ENCODE data around the gene FBLN2.
A peak's percentile ranks its signal among the peaks of the same experiment; 100 is the strongest.

The FBLN2 gene

DNA sequence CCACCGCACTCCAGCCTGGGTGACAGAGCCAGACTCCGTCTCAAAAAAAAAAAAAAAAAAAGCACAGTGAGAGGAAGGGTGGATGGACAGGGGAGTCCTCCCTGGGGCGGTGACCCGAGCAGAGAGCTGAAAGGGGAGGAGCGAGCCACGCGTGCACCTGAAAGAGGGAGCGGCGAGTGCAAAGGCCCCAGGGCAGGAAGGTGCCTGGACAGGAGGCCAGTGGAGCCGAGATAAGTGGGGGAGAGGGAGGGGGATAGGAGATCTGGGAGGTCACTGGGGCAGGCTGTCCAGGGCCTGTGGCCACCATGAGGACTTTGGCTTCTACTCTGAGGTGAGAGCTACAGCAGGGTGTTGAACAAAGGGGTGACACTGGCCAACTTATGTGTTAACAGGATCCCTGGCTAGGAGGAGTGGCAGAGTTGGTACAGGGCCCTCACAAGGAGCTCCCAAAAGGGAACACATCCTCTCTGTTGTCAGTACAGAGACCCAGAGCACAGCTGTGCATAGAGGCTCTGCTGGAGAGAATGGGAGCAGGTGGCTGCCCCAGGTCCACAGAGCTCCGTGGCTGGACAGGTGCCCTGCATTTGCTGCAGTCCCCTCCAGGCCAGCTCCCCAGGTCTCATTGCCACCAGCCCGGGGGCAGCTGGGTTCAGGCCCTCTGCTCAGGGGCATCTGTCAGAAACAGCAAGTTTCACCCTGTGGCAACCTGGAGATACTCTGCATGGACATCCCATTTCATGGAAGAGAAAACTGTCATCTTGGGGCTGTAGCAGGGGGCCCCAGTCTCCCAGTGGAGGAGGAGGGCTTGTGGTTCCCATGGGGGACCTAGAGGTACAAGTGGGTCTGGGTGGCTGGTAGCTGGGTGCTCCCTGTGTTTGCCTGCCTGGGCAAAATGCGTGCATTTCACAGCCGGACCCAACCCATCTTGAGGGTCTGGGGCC is 28.5 kb downstream of the FBLN2 start:
- Histone ChIP-seq H2BK12ac (ENCODE audit: low read length) (no peak overlapping the region), H3K18ac (ENCODE audit: low read length) (no peak overlapping the region), H2AFZ (ENCODE audit: insufficient read depth, low read length, poor library complexity) (no peak overlapping the region), H2BK120ac (ENCODE audit: insufficient read depth, low read length, poor library complexity) (no peak overlapping the region), H3K4me1 (ENCODE audit: control insufficient read depth in 1 of 2, insufficient read depth in 2 of 2, low read length in 2 of 2) (peaks cover 4 to 5% of the 10 kb centered on the region in 2 experiments), H4K91ac (ENCODE audit: low read depth, low read length) (no peak overlapping the region), H2AK5ac (ENCODE audit: low read length) (no peak overlapping the region), H3K79me1 (ENCODE audit: low read length) (no peaks in the 10 kb centered on the region), H3K36me3 (ENCODE audit: control insufficient read depth in 1 of 2, insufficient read depth in 2 of 2, low read length in 2 of 2) (no peaks in the 10 kb centered on the region), H3K9me3 (ENCODE audit: insufficient read depth, low read depth, low read length) (no peaks in the 10 kb centered on the region), H3K9ac (ENCODE audit: low read length) (no peak overlapping the region), H3K4ac (ENCODE audit: low read depth, low read length) (no peak overlapping the region), H3K23ac (ENCODE audit: low read length) (no peak overlapping the region), H3K27ac (ENCODE audit: low read depth, low read length) (no peak overlapping the region), H3K79me2 (ENCODE audit: control insufficient read depth, insufficient read depth, low read length, poor library complexity) (no peaks in the 10 kb centered on the region), H2BK5ac (ENCODE audit: low read depth, low read length, poor library complexity) (no peak overlapping the region), H3K4me2 (ENCODE audit: low read length) (no peak overlapping the region), H3K27me3 (ENCODE audit: insufficient read depth, low read length) (no peaks in the 10 kb centered on the region), H3K14ac (ENCODE audit: low read length) (no peak overlapping the region), H4K12ac (ENCODE audit: low read depth, low read length) (no peak overlapping the region), H3K4me3 (ENCODE audit: low read depth, low read length) (no peak overlapping the region), H4K8ac (ENCODE audit: low read depth, low read length) (no peak overlapping the region)
- WGBS (ENCODE audit: extremely low coverage, insufficient coverage, insufficient read length), result no CpG with 5 or more reads among the region's 14 CpGs
- DNase-seq, result peak; percentile 50 to 57

DNA sequence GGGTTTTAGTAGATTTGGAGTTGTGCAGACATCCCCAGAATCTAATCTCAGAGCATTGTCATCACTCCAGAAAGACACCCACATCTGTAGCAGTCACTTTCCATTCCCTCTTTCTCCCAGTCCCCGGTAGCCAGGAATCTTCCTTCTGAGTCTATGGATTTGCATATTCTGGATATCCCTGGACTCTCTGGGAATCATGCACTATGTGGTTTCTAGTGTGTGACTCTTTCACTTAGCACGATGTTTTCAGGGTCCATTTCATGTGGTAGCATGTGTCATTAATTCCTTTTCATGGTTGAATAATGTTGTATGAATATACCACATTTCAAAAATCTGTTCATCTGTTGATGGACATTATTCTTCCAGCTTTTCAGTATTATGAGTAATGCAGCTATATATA is 29.3 kb downstream of the FBLN2 start:
- no CpG with 5 or more reads among the region's 2 CpGs for WGBS (ENCODE audit: extremely low coverage, insufficient coverage, insufficient read length)
- H2BK5ac ChIP-seq (ENCODE audit: low read depth, low read length, poor library complexity), result no peak overlapping the region
- no peak overlapping the region for H2BK12ac ChIP-seq (ENCODE audit: low read length)

DNA sequence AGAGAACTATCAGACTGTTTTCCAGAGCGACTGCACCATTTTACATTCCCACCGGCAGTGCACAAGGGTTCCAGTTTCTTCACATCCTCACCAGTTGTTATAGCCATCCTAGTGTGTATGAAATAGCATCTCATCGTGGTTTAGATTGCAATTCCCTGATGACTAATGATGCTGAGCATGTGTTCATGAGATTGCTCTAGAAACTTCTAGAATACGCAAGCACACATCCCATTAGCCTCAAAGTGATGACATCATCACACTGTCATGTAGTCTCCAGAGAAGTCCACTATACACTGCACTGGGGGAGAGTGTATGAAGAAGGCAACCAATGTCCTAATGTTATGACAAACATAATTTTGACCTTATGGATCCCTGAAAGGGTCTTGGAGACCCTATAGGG is 30.1 kb downstream of the FBLN2 start:
- Histone ChIP-seq H3K18ac (ENCODE audit: low read length) (no peak overlapping the region), H3K4me1 (ENCODE audit: control insufficient read depth in 1 of 2, insufficient read depth in 2 of 2, low read length in 2 of 2) (peaks cover 2 to 3% of the 10 kb centered on the region in 2 experiments), H3K27ac (ENCODE audit: low read depth, low read length) (no peak overlapping the region), H3K36me3 (ENCODE audit: control insufficient read depth in 1 of 2, insufficient read depth in 2 of 2, low read length in 2 of 2) (no peaks in the 10 kb centered on the region), H4K91ac (ENCODE audit: low read depth, low read length) (no peak overlapping the region), H3K9ac (ENCODE audit: low read length) (no peak overlapping the region), H3K14ac (ENCODE audit: low read length) (no peak overlapping the region), H3K27me3 (ENCODE audit: insufficient read depth, low read length) (no peaks in the 10 kb centered on the region), H3K4ac (ENCODE audit: low read depth, low read length) (no peak overlapping the region), H2BK5ac (ENCODE audit: low read depth, low read length, poor library complexity) (no peak overlapping the region), H3K79me1 (ENCODE audit: low read length) (no peaks in the 10 kb centered on the region), H4K12ac (ENCODE audit: low read depth, low read length) (no peak overlapping the region), H2BK120ac (ENCODE audit: insufficient read depth, low read length, poor library complexity) (no peak overlapping the region), H3K4me3 (ENCODE audit: low read depth, low read length) (no peak overlapping the region), H3K9me3 (ENCODE audit: insufficient read depth, low read depth, low read length) (no peaks in the 10 kb centered on the region), H3K23ac (ENCODE audit: low read length) (no peak overlapping the region), H3K4me2 (ENCODE audit: low read length) (no peak overlapping the region), H3K79me2 (ENCODE audit: control insufficient read depth, insufficient read depth, low read length, poor library complexity) (no peaks in the 10 kb centered on the region), H2AK5ac (ENCODE audit: low read length) (no peak overlapping the region), H2BK12ac (ENCODE audit: low read length) (no peak overlapping the region), H4K8ac (ENCODE audit: low read depth, low read length) (no peak overlapping the region), H2AFZ (ENCODE audit: insufficient read depth, low read length, poor library complexity) (no peak overlapping the region)
- WGBS (ENCODE audit: extremely low coverage, insufficient coverage, insufficient read length), result no CpG with 5 or more reads among the region's 4 CpGs
- peak; percentile 40 to 69 for DNase-seq

More for the DNA sequence above, 29.3 kb downstream of the FBLN2 start:
- no peak overlapping the region for H3K18ac ChIP-seq (ENCODE audit: low read length)
- H3K79me2 ChIP-seq (ENCODE audit: control insufficient read depth, insufficient read depth, low read length, poor library complexity), result no peaks in the 10 kb centered on the region
- H3K4me3 ChIP-seq (ENCODE audit: low read depth, low read length), result no peak overlapping the region
- no peak overlapping the region for H2AFZ ChIP-seq (ENCODE audit: insufficient read depth, low read length, poor library complexity)
- H3K14ac ChIP-seq (ENCODE audit: low read length), result no peak overlapping the region
- H3K4me2 ChIP-seq (ENCODE audit: low read length), result no peak overlapping the region
- H3K36me3 ChIP-seq (ENCODE audit: control insufficient read depth in 1 of 2, insufficient read depth in 2 of 2, low read length in 2 of 2), result no peaks in the 10 kb centered on the region
- no peak overlapping the region for H4K12ac ChIP-seq (ENCODE audit: low read depth, low read length)
- H2AK5ac ChIP-seq (ENCODE audit: low read length), result no peak overlapping the region
- peaks cover 4 to 5% of the 10 kb centered on the region in 2 experiments for H3K4me1 ChIP-seq (ENCODE audit: control insufficient read depth in 1 of 2, insufficient read depth in 2 of 2, low read length in 2 of 2)
- H3K4ac ChIP-seq (ENCODE audit: low read depth, low read length), result no peak overlapping the region
- H3K9ac ChIP-seq (ENCODE audit: low read length), result no peak overlapping the region
- no peaks in the 10 kb centered on the region for H3K9me3 ChIP-seq (ENCODE audit: insufficient read depth, low read depth, low read length)
- H3K23ac ChIP-seq (ENCODE audit: low read length), result no peak overlapping the region
- no peak overlapping the region for H2BK120ac ChIP-seq (ENCODE audit: insufficient read depth, low read length, poor library complexity)
- no peak overlapping the region for H4K8ac ChIP-seq (ENCODE audit: low read depth, low read length)
- no peak overlapping the region for H4K91ac ChIP-seq (ENCODE audit: low read depth, low read length)
- no peaks in the 10 kb centered on the region for H3K79me1 ChIP-seq (ENCODE audit: low read length)
- DNase-seq, result no peak
- no peak overlapping the region for H3K27ac ChIP-seq (ENCODE audit: low read depth, low read length)
- no peaks in the 10 kb centered on the region for H3K27me3 ChIP-seq (ENCODE audit: insufficient read depth, low read length)

DNA sequence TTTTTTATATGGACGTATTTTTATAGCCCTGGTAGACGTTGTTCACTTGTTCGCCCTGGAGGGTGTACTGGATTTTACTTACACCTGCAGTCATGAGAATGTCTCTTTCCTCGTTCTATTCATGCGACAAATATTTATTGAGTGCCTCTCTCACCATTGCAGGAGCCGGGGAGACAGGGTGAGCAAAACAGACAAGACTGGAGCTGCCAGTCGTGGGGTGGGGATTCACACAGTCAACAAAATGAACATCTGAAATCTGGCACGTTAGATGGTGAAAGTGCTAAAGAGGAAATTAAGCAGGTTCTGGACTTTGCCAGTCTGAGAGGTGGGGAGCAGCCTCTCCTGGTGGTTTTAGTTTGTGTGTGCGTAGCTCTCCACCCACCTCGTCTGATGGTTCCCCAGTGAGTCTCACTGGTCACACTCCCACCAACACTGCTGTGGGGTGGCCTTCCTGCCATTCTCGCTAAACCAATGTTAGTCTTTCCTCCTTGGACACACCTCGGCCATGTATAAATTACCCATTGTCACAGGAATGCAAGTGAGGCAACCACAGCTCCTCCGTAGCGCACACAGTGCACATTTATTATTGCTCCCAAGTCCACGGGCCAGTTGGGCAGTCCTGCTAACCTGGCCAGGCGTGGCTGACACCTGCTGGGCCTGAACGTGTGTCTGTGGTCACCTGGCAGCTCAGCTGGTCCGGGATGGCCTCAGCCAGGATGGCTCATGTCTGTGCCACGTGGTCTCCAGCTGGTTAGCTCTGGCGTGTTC is 31.5 kb downstream of the FBLN2 start:
- H2BK120ac ChIP-seq (ENCODE audit: insufficient read depth, low read length, poor library complexity), result no peak overlapping the region
- no peaks in the 10 kb centered on the region for H3K27me3 ChIP-seq (ENCODE audit: insufficient read depth, low read length)
- H3K14ac ChIP-seq (ENCODE audit: low read length), result no peak overlapping the region
- H3K79me1 ChIP-seq (ENCODE audit: low read length), result no peaks in the 10 kb centered on the region
- H4K91ac ChIP-seq (ENCODE audit: low read depth, low read length), result no peak overlapping the region
- H2AFZ ChIP-seq (ENCODE audit: insufficient read depth, low read length, poor library complexity), result no peak overlapping the region
- no peak overlapping the region for H2BK12ac ChIP-seq (ENCODE audit: low read length)
- H2AK5ac ChIP-seq (ENCODE audit: low read length), result no peak overlapping the region
- no peak overlapping the region for H3K27ac ChIP-seq (ENCODE audit: low read depth, low read length)
- H2BK5ac ChIP-seq (ENCODE audit: low read depth, low read length, poor library complexity), result no peak overlapping the region
- H4K8ac ChIP-seq (ENCODE audit: low read depth, low read length), result no peak overlapping the region
- H3K4me3 ChIP-seq (ENCODE audit: low read depth, low read length), result no peak overlapping the region
- no peak overlapping the region for H3K18ac ChIP-seq (ENCODE audit: low read length)
- no peak overlapping the region for H3K4ac ChIP-seq (ENCODE audit: low read depth, low read length)
- H3K9ac ChIP-seq (ENCODE audit: low read length), result no peak overlapping the region
- no peak overlapping the region for H3K23ac ChIP-seq (ENCODE audit: low read length)
- no peak overlapping the region for H4K12ac ChIP-seq (ENCODE audit: low read depth, low read length)
- H3K36me3 ChIP-seq (ENCODE audit: control insufficient read depth in 1 of 2, insufficient read depth in 2 of 2, low read length in 2 of 2), result no peaks in the 10 kb centered on the region
- DNase-seq, result peak; percentile 46 to 68
- H3K4me2 ChIP-seq (ENCODE audit: low read length), result no peak overlapping the region
- H3K9me3 ChIP-seq (ENCODE audit: insufficient read depth, low read depth, low read length), result no peaks in the 10 kb centered on the region
- no peaks in the 10 kb centered on the region for H3K79me2 ChIP-seq (ENCODE audit: control insufficient read depth, insufficient read depth, low read length, poor library complexity)
- no CpG with 5 or more reads among the region's 20 CpGs for WGBS (ENCODE audit: extremely low coverage, insufficient coverage, insufficient read length)
- H3K4me1 ChIP-seq (ENCODE audit: control insufficient read depth in 1 of 2, insufficient read depth in 2 of 2, low read length in 2 of 2), result no peaks in the 10 kb centered on the region
